GM23338 (cell line): ENCODE results near the gene CD74. TPM values are rescaled to one million over a fixed set of nuclear protein-coding genes. Genes with fewer than 3 reads are reported as not detected.

ENCODE experiments used
- ATAC-seq: fragments of 200-7000 bp; cut with Tn5 transposase; 3 replicates; pipeline ENCODE4 v1.9.1; 2020
- DNase-seq: peaks from one replicate; pipeline ENCODE4 v3.0.0-alpha.2; 2015; ENCODE audit warnings: low spot score
- H2AFZ ChIP-seq: fragments of 200-600 bp; sonication (generic); 2 replicates; pipeline ENCODE4 v1.8.0; 2016; ENCODE audit warnings: antibody characterized with exemption, mild to moderate bottlenecking, moderate library complexity
- H3F3A ChIP-seq: fragments of 200-600 bp; sonication (generic); replicated peaks from 2 replicates; pipeline ENCODE4 v1.8.0; 2017; ENCODE audit warnings: antibody characterized with exemption, mixed run types, low read depth
- H3K27ac ChIP-seq: fragments of 200-600 bp; sonication (generic); 2 replicates; pipeline ENCODE4 v1.6.1; 2016; ENCODE audit warnings: low read depth
- H3K27me3 ChIP-seq: fragments of 200-600 bp; sonication (generic); 2 replicates; pipeline ENCODE4 v1.8.0; 2016; ENCODE audit warnings: mild to moderate bottlenecking, mixed run types, moderate library complexity; ENCODE audit not compliant: insufficient read depth
- H3K36me3 ChIP-seq: fragments of 200-600 bp; sonication (generic); 2 replicates; pipeline ENCODE4 v1.8.0; 2016; ENCODE audit warnings: mild to moderate bottlenecking; ENCODE audit not compliant: insufficient read depth
- H3K4me1 ChIP-seq: fragments of 200-600 bp; sonication (generic); 2 replicates; pipeline ENCODE4 v1.8.0; 2016; ENCODE audit warnings: mild to moderate bottlenecking, moderate library complexity; ENCODE audit not compliant: insufficient read depth
- H3K4me2 ChIP-seq: fragments of 200-600 bp; sonication (generic); 2 replicates; pipeline ENCODE4 v1.7.1; 2017; ENCODE audit warnings: mixed run types
- H3K4me3 ChIP-seq: fragments of 200-600 bp; sonication (generic); 2 replicates; pipeline ENCODE4 v1.6.1; 2016; ENCODE audit warnings: mixed run types
- H3K79me2 ChIP-seq: fragments of 200-600 bp; sonication (generic); replicated peaks from 2 replicates; pipeline ENCODE4 v1.8.0; 2017; ENCODE audit warnings: mild to moderate bottlenecking; ENCODE audit not compliant: insufficient read depth
- H3K9me2 ChIP-seq: fragments of 200-600 bp; sonication (generic); 2 replicates; pipeline ENCODE4 v1.8.0; 2017; ENCODE audit not compliant: insufficient read depth
- H4K20me1 ChIP-seq: fragments of 200-600 bp; sonication (generic); replicated peaks from 2 replicates; pipeline ENCODE4 v1.8.0; 2017; ENCODE audit warnings: mild to moderate bottlenecking; ENCODE audit not compliant: insufficient read depth
- H3K27ac Mint-ChIP-seq: 2 replicates; pipeline ENCODE4 v1.8.0; 2020; ENCODE audit warnings: inconsistent platforms, mild to moderate bottlenecking, moderate library complexity, mixed read lengths
- H3K27me3 Mint-ChIP-seq: 3 replicates; pipeline ENCODE4 v1.8.0; 2022; ENCODE audit warnings: low read depth, mild to moderate bottlenecking, moderate library complexity, mixed read lengths, inconsistent platforms; ENCODE audit not compliant: insufficient read depth, poor library complexity
- H3K36me3 Mint-ChIP-seq: 3 replicates; pipeline ENCODE4 v1.8.0; 2021; ENCODE audit warnings: low read depth, mild to moderate bottlenecking, inconsistent platforms, moderate library complexity, mixed read lengths
- H3K4me1 Mint-ChIP-seq: 3 replicates; pipeline ENCODE4 v1.8.0; 2020; ENCODE audit warnings: mild to moderate bottlenecking, inconsistent platforms, mixed read lengths
- H3K4me3 Mint-ChIP-seq: 3 replicates; pipeline ENCODE4 v1.8.0; 2021; ENCODE audit warnings: moderate library complexity, mild to moderate bottlenecking, inconsistent platforms, mixed read lengths
- H3K9me3 Mint-ChIP-seq: 3 replicates; pipeline ENCODE4 v1.8.0; 2020; ENCODE audit warnings: moderate library complexity, mild to moderate bottlenecking, inconsistent platforms, mixed read lengths
- CREB1 ChIP-seq: fragments of 250-450 bp; sonication (Bioruptor Pico); IDR thresholded peaks from 2 replicates; pipeline ENCODE4 v1.5.0; 2020; ENCODE audit warnings: low read depth, mild to moderate bottlenecking, moderate library complexity
- EZH2 ChIP-seq: fragments of 200-600 bp; sonication (generic); IDR thresholded peaks from one replicate; pipeline ENCODE4 v1.8.0; 2017; ENCODE audit warnings: antibody characterized with exemption, mild to moderate bottlenecking, low read depth; ENCODE audit not compliant: unreplicated experiment
- EZH2phosphoT487 ChIP-seq: fragments of 200-600 bp; sonication (generic); IDR thresholded peaks from one replicate; pipeline ENCODE4 v1.8.1; 2018; ENCODE audit warnings: antibody characterized with exemption; ENCODE audit not compliant: unreplicated experiment
- JUNB ChIP-seq: IDR thresholded peaks from one replicate; pipeline ENCODE4 v1.6.1; 2016; ENCODE audit warnings: antibody characterized with exemption; ENCODE audit not compliant: unreplicated experiment
- NANOG ChIP-seq: IDR thresholded peaks from 2 replicates; pipeline ENCODE4 v1.6.1; 2016; ENCODE audit warnings: antibody characterized with exemption, borderline replicate concordance
- POLR2AphosphoS5 ChIP-seq: IDR thresholded peaks from 2 replicates; pipeline ENCODE4 v1.6.1; 2016; ENCODE audit warnings: antibody characterized with exemption, low read depth
- STAT1 ChIP-seq: IDR thresholded peaks from one replicate; pipeline ENCODE4 v1.6.1; 2016; ENCODE audit warnings: antibody characterized with exemption; ENCODE audit not compliant: unreplicated experiment
- ZNF114 ChIP-seq: fragments of 250-450 bp; sonication (Bioruptor Pico); IDR thresholded peaks from 2 replicates; pipeline ENCODE4 v1.5.0; 2020; ENCODE audit warnings: mild to moderate bottlenecking, moderate library complexity
- ZNF331 ChIP-seq: fragments of 250-450 bp; sonication (Bioruptor Pico); IDR thresholded peaks from 2 replicates; pipeline ENCODE4 v1.5.0; 2020; ENCODE audit warnings: low read depth, mild to moderate bottlenecking, moderate library complexity
- polyA plus RNA-seq: library from polyadenylated mRNA; unstranded; fragments of >200 nt; fragmentation: Nextera tagmentation; extraction: Ambion mirVana; gene quantifications from 2 replicates; pipeline ENCODE4 v1.2.1, GENCODE V29; 2016
- total RNA-seq: library from RNA; depleted of rRNA; stranded (reverse); fragments of >200 nt; shearing (Covaris generic); gene quantifications from 2 replicates; pipeline ENCODE4 v1.2.3, GENCODE V29; 2014
- TF ChIP-seq, protein P1 (sequence below), 2 experiments: fragments of 200-600 bp in 1 of 2; sonication (generic) in 1 of 2; conservative IDR thresholded peaks; 2 replicates each; pipeline versions ENCODE4 v1.5.1 to v1.6.1; 2016 to 2017; ENCODE audit warnings: antibody characterized with exemption in 2 of 2, low read depth in 2 of 2, mild to moderate bottlenecking in 2 of 2, moderate library complexity in 1 of 2
- TF ChIP-seq, protein P2 (sequence below): fragments of 250-450 bp; sonication (Bioruptor Pico); IDR thresholded peaks from 2 replicates; pipeline ENCODE4 v1.5.0; 2020; ENCODE audit warnings: mild to moderate bottlenecking, moderate library complexity
- TF ChIP-seq, protein P3 (sequence below): IDR thresholded peaks from one replicate; pipeline ENCODE4 v1.6.1; 2018; ENCODE audit warnings: antibody characterized with exemption; ENCODE audit not compliant: unreplicated experiment
- TF ChIP-seq, protein P4 (sequence below): IDR thresholded peaks from 2 replicates; pipeline ENCODE4 v1.6.1; 2016; ENCODE audit warnings: antibody characterized with exemption

CD74 gene
- total and polyA plus RNA-seq, 2 experiments from 2014 or later = 49.8 to 98.4 TPM

DNA sequence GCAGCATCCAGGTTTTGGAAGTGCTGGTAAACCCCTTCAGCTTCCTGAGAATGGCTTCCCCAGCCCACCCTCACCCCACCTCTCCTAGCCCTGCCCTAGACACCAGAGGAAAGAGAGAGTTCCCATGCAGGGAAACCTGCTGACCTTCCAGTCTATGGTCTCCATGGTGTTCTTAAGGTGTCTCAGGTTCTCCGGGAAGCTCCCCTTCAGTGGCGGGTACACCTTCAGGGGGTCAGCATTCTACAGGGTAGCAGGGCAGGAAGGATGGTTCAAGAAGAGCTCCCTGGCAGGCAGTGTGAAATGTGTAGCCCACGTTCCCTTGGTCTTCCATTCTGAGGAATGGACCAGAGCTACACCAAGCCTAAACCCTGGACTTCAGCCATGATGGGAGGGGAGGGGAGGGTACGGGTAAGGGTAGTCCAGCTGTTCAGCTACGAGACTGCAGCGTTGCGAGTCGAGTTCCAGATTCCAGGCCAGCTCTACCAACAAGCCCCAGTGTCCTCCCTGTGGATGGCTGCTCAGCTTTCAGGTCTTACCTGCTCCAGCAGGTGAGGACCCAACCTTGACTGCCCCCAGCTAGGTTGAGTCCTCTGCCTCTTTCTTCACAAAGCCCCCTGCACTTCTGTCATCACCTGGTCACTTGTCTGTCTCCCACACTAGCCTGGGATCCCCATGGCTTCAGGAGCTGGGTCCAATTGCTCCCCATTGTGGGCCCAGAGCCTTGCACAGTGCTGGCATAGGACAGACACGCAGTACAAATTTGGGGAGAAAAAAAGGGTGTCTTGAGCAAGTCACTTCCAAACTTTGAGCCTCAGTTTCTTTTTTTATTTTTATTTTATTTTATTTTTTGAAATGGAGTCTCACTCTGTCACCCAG is 7.5 kb downstream of the CD74 start:
- H3K4me3 Mint-ChIP-seq = no peak overlapping the region
- Histone ChIP-seq H3K4me2 (no peak overlapping the region), H3K27me3 (no peaks in the 10 kb centered on the region), H3K27ac (no peak overlapping the region), H3F3A (0 out of 2 replicates have a peak, but pooled peaks cover 4% of the 10 kb centered on the region), H3K9me2 (no peaks in the 10 kb centered on the region), H4K20me1 (no peaks in the 10 kb centered on the region; the same call in 1 of the 2 replicates), H3K36me3 (peaks cover under 1% of the 10 kb centered on the region; the same call in 1 of the 2 replicates), H3K79me2 (no peaks in the 10 kb centered on the region), H3K4me1 (peaks cover 10% of the 10 kb centered on the region; the same call in 1 of the 2 replicates), H2AFZ (no peak overlapping the region), H3K4me3 (no peak overlapping the region)
- TF ChIP-seq ZNF331 (CRISPR knock-in tag) (no peak), ZNF114 (CRISPR knock-in tag) (no peak), EZH2 (no peak), CREB1 (no peak), STAT1 (no peak), POLR2AphosphoS5 (no peak), JUNB (no peak), EZH2phosphoT487 (no peak), NANOG (no peak)
- TF ChIP-seq, protein P1, sequence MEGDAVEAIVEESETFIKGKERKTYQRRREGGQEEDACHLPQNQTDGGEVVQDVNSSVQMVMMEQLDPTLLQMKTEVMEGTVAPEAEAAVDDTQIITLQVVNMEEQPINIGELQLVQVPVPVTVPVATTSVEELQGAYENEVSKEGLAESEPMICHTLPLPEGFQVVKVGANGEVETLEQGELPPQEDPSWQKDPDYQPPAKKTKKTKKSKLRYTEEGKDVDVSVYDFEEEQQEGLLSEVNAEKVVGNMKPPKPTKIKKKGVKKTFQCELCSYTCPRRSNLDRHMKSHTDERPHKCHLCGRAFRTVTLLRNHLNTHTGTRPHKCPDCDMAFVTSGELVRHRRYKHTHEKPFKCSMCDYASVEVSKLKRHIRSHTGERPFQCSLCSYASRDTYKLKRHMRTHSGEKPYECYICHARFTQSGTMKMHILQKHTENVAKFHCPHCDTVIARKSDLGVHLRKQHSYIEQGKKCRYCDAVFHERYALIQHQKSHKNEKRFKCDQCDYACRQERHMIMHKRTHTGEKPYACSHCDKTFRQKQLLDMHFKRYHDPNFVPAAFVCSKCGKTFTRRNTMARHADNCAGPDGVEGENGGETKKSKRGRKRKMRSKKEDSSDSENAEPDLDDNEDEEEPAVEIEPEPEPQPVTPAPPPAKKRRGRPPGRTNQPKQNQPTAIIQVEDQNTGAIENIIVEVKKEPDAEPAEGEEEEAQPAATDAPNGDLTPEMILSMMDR (conservative IDR thresholded peaks at IDR 0.05; ENCODE audit: low read depth in 2 of 2) = no peak
- TF ChIP-seq, protein P2, sequence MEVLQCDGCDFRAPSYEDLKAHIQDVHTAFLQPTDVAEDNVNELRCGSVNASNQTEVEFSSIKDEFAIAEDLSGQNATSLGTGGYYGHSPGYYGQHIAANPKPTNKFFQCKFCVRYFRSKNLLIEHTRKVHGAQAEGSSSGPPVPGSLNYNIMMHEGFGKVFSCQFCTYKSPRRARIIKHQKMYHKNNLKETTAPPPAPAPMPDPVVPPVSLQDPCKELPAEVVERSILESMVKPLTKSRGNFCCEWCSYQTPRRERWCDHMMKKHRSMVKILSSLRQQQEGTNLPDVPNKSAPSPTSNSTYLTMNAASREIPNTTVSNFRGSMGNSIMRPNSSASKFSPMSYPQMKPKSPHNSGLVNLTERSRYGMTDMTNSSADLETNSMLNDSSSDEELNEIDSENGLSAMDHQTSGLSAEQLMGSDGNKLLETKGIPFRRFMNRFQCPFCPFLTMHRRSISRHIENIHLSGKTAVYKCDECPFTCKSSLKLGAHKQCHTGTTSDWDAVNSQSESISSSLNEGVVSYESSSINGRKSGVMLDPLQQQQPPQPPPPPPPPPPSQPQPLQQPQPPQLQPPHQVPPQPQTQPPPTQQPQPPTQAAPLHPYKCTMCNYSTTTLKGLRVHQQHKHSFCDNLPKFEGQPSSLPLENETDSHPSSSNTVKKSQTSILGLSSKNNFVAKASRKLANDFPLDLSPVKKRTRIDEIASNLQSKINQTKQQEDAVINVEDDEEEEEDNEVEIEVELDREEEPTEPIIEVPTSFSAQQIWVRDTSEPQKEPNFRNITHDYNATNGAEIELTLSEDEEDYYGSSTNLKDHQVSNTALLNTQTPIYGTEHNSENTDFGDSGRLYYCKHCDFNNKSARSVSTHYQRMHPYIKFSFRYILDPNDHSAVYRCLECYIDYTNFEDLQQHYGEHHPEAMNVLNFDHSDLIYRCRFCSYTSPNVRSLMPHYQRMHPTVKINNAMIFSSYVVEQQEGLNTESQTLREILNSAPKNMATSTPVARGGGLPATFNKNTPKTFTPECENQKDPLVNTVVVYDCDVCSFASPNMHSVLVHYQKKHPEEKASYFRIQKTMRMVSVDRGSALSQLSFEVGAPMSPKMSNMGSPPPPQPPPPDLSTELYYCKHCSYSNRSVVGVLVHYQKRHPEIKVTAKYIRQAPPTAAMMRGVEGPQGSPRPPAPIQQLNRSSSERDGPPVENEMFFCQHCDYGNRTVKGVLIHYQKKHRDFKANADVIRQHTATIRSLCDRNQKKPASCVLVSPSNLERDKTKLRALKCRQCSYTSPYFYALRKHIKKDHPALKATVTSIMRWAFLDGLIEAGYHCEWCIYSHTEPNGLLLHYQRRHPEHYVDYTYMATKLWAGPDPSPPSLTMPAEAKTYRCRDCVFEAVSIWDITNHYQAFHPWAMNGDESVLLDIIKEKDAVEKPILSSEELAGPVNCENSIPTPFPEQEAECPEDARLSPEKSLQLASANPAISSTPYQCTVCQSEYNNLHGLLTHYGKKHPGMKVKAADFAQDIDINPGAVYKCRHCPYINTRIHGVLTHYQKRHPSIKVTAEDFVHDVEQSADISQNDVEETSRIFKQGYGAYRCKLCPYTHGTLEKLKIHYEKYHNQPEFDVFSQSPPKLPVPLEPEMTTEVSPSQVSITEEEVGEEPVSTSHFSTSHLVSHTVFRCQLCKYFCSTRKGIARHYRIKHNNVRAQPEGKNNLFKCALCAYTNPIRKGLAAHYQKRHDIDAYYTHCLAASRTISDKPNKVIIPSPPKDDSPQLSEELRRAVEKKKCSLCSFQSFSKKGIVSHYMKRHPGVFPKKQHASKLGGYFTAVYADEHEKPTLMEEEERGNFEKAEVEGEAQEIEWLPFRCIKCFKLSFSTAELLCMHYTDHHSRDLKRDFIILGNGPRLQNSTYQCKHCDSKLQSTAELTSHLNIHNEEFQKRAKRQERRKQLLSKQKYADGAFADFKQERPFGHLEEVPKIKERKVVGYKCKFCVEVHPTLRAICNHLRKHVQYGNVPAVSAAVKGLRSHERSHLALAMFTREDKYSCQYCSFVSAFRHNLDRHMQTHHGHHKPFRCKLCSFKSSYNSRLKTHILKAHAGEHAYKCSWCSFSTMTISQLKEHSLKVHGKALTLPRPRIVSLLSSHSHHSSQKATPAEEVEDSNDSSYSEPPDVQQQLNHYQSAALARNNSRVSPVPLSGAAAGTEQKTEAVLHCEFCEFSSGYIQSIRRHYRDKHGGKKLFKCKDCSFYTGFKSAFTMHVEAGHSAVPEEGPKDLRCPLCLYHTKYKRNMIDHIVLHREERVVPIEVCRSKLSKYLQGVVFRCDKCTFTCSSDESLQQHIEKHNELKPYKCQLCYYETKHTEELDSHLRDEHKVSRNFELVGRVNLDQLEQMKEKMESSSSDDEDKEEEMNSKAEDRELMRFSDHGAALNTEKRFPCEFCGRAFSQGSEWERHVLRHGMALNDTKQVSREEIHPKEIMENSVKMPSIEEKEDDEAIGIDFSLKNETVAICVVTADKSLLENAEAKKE (CRISPR knock-in tag) = no peak
- TF ChIP-seq, protein P3, sequence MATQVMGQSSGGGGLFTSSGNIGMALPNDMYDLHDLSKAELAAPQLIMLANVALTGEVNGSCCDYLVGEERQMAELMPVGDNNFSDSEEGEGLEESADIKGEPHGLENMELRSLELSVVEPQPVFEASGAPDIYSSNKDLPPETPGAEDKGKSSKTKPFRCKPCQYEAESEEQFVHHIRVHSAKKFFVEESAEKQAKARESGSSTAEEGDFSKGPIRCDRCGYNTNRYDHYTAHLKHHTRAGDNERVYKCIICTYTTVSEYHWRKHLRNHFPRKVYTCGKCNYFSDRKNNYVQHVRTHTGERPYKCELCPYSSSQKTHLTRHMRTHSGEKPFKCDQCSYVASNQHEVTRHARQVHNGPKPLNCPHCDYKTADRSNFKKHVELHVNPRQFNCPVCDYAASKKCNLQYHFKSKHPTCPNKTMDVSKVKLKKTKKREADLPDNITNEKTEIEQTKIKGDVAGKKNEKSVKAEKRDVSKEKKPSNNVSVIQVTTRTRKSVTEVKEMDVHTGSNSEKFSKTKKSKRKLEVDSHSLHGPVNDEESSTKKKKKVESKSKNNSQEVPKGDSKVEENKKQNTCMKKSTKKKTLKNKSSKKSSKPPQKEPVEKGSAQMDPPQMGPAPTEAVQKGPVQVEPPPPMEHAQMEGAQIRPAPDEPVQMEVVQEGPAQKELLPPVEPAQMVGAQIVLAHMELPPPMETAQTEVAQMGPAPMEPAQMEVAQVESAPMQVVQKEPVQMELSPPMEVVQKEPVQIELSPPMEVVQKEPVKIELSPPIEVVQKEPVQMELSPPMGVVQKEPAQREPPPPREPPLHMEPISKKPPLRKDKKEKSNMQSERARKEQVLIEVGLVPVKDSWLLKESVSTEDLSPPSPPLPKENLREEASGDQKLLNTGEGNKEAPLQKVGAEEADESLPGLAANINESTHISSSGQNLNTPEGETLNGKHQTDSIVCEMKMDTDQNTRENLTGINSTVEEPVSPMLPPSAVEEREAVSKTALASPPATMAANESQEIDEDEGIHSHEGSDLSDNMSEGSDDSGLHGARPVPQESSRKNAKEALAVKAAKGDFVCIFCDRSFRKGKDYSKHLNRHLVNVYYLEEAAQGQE = no peak
- TF ChIP-seq, protein P4, sequence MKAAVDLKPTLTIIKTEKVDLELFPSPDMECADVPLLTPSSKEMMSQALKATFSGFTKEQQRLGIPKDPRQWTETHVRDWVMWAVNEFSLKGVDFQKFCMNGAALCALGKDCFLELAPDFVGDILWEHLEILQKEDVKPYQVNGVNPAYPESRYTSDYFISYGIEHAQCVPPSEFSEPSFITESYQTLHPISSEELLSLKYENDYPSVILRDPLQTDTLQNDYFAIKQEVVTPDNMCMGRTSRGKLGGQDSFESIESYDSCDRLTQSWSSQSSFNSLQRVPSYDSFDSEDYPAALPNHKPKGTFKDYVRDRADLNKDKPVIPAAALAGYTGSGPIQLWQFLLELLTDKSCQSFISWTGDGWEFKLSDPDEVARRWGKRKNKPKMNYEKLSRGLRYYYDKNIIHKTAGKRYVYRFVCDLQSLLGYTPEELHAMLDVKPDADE = no peak
- no peak overlapping the region for H3K27ac Mint-ChIP-seq
- no peaks in the 10 kb centered on the region; the same call in 2 of the 3 replicates for H3K9me3 Mint-ChIP-seq
- ATAC-seq = no peak
- DNase-seq = no peak
- H3K4me1 Mint-ChIP-seq = peaks cover 13% of the 10 kb centered on the region
- H3K36me3 Mint-ChIP-seq = peaks cover 17% of the 10 kb centered on the region
- H3K27me3 Mint-ChIP-seq = peaks cover 17% of the 10 kb centered on the region
